Stimulated activated CD8-positive, alpha-beta memory T cell treated with anti-CD3 and anti-CD28 coated beads, Interleukin-15, amount 100 ng/mL, for 24 hours (primary cell): Measurements from ENCODE around the gene VDAC2.
"Not testable (repeated sequence)": the region's sequence is repeated elsewhere in the genome, so short reads cannot be mapped to it uniquely, and the experiment has no call there.

Experiments used
- DNase-seq: peaks from one replicate; pipeline ENCODE4 v3.0.0-alpha.2; 2020; ENCODE audit warnings: low read depth

Gene VDAC2

GRCh38 chr10:75210282-75211006, at the start of gene VDAC2:
TSS of gene VDAC2 (plus strand) at chr10:75210796. CDS start at chr10:75211159, 363 bp downstream.
- peak; percentile 90 for DNase-seq

DNA sequence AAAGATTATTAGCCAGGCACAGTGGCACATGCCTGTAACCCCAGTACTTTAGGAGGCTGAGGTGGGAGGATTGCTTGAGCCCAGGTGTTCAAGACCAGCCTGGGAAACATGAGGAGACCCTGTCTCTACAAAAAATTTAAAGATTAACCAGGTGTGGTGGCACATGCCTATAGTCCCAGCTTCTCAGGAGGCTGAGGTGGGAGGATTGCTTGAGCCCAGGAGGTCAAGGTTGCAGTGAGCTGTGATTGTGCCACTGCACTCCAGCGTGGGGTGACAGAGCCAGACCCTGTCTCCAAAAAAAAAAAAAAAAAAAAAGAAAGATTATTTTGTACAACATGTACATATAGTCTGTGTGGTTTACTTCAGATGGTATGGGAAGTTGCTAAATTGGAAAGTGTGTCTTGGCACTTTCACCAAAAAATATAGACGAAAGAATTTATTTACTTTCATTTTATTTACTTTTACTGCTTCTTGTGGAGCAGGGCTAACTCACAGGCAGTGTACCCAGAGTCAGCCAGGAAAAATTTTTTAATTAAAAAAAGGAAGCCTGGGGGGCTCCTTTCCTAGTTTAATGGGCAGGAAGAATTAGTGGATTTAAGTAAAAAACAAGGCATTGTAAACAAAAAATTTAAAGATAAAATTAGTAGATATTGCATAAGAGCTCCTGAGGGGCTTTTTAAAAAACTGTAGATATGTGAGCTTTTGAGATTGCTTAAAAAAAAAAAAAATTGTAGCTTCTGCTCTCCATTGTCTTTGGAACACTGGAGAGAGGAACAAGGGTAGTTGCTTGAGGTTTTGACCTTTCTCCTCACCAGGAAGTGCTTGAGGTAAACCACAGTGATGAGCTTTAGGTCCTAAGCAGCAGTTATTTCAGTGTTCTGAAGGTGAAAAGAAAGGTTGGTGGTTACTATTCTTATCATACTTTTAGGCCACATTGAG, 44.6 kb upstream of the VDAC2 start:
- no peak for DNase-seq

- DNase-seq: no peak
Observed at GRCh38 chr10:75166623-75166972, 44.0 kb upstream of the VDAC2 start.

GRCh38 chr10:75168275-75168674, 42.3 kb upstream of the VDAC2 start:
- DNase-seq: no peak

DNA sequence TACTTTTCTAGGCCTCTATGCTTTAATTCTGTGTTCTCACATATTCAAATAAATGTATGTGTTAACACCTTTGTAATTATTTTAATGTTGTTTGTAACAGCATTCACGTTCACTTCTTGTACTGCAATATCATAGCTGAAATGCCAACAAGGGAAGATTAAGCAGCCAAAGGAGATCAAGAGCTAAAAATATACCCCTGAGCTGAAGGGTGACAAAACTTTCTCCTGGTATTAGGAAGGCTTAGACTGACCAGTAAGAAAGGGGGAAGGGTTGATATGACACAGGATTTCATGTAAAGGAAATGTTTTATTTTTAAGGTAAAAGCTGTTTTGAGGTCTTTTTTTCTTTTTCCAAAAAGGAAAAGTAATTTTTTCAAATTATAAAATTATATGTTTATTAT, 40.4 kb upstream of the VDAC2 start:
- DNase-seq: no peak

DNA sequence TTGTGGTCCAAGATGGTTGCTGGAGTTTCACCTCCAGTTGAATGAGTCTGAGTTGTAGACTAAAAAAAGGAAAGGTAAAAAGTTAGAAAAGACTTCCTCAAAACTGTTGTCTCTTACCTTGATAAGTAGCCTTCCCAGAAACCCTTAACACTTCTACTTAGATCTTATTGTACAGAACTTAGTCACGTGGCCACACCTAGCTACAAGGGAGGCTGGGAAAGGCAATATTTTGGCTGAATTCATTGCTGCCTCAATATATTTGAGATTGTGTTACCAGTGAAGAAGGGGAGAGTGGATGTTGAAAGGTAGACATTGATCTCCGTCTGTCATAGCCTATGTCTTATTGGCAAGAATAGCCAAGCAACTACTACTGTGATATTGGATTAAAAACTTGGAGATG, 35.5 kb upstream of the VDAC2 start:
- no peak for DNase-seq

DNA sequence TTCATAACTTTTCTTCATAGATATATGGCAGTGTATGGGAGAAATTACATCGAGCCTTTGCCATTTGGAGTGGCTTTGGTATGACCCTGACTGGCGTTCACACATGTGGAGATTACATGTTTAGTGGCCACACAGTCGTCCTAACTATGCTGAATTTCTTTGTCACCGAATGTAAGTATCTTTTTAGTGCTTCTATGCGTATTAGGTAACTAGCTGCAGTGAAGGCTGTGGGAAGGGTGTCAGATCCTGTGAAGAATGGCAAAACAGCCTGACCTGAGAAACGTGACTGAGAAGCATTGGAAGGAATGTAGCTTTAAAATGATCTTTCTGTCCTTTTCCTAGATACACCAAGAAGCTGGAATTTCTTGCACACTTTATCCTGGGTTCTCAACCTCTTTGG, 34.5 kb upstream of the VDAC2 start:
- no peak for DNase-seq

GRCh38 chr10:75176736-75177135, 33.9 kb upstream of the VDAC2 start:
- no peak for DNase-seq

GRCh38 chr10:75179657-75180177, 30.9 kb upstream of the VDAC2 start:
- DNase-seq: no peak

DNA sequence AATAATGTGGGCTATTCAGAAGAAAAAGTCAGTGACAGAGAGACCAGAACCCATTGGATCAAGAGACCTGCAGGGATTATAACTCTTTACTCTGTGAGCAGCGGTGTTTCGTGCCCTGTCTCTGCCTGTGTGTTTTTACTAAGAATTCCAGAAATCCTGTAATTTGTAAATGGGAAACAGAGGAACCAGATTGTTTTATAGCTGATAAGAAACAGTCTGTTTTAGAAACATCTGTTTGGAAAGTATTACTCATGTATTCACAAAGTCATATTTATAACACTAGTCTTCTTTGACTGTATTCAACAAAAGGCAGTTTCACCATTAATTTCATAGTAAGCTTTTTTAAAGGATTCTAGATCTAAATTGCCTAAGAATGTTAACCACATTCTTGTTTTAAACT, 30.0 kb upstream of the VDAC2 start:
- no peak for DNase-seq

DNA sequence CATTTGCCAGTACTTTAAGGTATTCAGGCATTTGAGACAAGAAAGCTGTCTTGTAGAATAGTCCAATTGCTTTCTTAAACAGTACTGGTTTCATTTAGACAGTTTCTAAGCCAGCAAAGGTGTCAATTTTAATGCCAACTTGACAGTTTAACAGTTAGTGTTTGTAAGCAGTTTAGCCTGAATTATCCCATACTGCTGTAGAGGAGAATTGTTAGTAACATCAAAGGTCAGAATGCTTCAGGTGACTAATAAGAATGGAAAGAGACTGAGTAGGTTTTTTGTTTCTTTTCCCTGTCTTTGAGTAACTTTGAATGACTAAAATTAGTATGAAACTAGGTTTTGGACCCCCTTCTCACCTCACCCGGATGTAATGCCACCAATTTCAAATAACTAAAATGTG, 29.5 kb upstream of the VDAC2 start:
- no peak for DNase-seq

DNA sequence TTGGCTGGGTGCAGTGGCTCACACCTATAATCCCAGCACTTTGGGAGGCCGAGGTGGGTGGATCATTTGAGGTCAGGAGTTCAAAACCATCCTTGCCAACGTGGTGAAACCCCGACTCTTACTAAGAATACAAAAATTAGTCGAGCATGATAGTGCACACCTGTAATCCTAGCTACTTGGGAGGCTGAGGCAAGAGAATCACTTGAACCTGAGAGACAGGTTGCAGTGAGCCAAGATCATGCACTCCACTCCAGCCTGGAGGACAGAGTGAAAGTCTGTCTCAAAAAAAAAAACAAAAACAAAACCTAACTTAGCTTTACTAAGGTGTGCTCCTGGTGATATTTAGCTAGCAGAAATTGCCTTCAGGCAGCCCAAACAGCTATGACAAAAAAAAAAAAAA, 24.3 kb upstream of the VDAC2 start:
- DNase-seq: no peak

DNA sequence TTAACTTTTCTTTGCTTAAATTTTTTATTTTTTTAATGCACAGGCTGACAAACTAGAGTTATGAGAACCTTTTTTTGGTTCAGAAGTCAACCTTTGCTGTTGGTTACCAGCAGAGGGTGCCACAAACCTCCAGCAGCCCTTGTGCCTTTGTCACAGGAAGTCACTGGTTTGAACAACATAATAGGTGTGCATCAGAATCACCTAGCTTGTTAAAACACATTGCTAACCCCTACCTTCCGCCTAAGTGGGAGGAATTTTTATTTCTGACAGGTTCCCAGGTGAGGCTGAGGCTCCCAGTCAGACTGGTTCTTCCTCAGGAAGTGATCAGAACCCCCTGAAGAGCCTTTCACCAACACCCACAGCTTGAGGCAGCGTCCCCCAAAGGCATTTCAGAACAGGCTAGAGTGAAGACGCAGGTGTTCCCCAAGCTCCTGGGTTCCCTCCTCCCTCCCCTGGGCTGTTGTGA, 22.6 kb upstream of the VDAC2 start:
- DNase-seq: no peak

DNA sequence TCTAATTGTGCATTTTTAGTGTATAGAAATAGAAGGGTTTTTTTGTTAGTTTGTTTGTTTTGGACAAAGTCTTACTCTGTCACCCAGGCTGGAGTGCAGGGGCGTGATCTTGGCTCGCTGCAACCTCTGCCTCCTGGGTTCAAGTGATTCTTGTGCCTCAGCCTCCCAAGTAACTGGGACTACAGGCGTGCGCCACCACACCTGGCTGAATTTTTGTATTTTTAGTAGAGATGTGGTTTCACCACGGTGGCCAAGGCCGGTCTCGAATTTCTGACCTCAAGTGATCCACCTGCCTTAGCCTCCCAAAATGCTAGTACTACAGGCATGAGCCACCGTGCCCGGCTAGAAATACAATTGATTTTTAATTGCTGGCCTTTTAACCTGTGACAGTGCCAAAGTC, 22.1 kb upstream of the VDAC2 start:
- DNase-seq: not testable (repeated sequence)

- DNase-seq: no peak
Observed at GRCh38 chr10:75189266-75190096, 21.1 kb upstream of the VDAC2 start.

GRCh38 chr10:75191821-75192568, 18.6 kb upstream of the VDAC2 start:
- no peak for DNase-seq

GRCh38 chr10:75194625-75195024, 16.0 kb upstream of the VDAC2 start:
- DNase-seq: not testable (repeated sequence)

DNA sequence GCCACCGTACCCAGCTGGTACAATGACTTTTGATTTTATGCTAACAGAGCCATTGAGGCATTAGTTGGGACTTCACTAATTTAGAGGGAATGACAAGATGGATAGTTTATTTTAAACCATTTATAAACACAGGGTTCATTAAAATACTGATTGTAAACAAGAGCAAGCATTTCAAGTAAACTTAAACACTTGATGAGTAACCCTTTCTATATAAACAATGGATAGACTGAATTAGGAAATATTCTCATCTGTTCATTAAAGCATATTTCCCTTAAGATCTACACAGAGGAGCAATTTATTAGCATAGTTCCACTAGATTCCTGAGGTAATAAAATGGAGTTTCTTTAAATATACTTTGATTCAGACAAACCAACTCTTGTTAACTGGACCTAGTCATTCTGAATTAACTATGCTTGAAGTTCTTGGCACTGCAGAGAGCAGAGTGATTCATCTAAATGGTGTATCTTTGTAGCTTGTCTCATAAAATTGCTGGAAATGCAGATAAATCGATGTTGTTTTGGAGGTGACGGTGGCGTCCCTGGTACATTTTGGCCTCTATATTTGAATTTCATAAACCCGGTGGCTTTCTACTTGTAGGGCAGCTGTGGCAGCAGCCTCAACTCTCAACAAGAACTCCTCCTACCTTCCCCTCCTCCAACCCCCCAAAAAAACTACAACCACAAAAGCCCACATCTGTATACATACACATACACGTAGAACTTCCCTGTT, 15.4 kb upstream of the VDAC2 start:
- DNase-seq: no peak

GRCh38 chr10:75197066-75197465, 13.5 kb upstream of the VDAC2 start:
- DNase-seq: no peak

DNA sequence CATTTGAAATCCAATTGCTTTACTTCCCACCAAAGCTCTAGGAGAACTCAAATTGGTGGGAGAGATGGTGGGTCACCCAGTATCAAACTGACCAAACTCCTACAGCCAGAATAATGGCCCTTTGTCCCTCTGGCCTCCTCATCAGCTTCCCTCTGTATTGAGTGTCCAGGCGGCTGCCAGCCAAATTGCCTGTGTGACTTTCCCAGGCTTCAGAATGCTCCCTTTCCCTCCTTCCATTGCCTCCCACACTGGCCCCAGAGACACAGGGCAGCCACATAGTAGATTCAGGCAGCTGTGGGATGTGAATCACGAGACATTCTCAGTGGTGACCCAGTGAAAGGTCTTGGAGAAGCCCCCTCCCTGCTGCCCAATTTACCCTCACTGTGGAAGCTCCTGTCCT, 12.7 kb upstream of the VDAC2 start:
- DNase-seq: no peak

DNA sequence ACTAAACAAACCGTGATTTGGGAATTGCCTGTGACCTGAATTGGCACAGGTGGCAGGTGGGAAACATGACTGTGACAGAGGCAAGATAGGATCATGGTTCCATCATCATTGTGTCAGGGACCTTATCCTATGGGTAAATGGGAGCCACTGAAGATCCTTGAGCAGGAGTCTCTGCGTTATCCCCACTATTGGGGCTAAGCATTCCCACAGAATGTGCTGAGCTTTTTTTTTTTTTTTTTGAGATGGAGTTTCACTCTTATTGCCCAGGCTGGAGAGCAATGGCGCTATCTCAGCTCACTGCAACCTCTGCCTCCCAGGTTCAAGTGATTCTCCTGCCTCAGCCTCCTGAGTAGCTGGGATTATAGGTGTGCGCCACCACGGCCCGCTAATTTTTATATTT, 10.6 kb upstream of the VDAC2 start:
- DNase-seq: not testable (repeated sequence)
